NCI-H1436 (cell line): ENCODE results near the gene MRC1.

ENCODE experiments used
- DNase-seq: peaks from one replicate; lab custom pipeline; 2025; lab: John Stamatoyannopoulos, UW

The MRC1 gene

DNA sequence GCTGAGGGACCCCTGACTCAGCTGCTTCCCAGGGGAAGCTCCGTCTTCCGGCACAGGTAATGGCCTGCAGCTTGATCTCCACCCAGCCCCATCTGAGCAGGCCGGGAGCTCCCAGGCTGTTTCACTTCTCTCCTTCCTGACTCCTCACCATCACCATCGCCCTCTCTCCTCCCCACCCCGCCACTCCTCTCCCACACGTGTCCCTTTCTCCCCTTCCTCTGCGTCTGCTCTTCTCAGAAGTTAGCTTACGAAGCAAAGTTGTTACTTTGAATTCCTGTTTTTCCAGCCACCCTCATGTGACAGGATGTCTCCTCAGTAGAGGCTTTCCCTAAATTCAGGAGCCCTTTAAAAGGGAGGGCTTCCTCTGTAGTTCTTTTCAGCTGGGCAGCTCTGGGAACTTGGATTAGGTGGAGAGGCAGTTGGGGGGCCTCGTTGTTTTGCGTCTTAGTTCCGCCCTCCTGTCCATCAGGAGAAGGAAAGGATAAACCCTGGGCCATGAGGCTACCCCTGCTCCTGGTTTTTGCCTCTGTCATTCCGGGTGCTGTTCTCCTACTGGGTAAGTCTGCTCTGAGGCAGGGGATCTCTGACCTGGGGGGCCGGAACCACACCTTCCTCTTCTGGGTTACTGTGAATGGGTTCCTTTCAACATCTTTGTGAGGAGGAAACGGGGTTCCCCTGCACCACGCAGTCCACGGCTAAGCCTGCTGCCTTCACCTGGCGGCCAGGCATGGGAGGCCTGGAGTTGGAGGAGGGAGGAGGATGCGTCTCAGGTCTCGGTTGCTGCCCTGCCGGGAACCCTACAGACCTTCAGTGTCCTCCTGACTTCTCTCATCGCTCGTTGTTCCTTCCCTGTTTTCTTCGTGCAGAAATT is at the start of gene MRC1:
Gene MRC1 (plus strand): TSS at position 378 of the 871 bp plus-strand sequence. CDS start 118 bp downstream, at position 496.
- DNase-seq = no peak

DNA sequence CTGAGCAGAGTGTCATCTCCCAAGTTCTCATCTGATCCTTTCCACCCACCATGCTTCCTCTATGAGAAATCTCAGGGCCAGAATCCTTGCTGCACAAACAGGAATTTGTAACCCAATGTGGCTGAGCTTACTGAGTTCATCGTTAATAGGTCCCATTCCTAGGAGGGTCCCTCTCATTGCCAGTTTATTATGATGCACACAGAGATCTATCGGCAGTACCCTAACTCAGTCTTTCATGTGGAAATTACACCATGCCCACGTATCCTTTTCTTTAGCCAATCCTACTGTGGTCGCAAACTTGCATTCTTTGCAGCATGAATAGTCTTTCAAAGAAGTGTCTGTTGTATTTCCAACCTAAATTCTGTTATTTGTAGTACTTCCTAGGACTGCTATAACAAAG is 45.0 kb upstream of the MRC1 start:
- no peak for DNase-seq

DNA sequence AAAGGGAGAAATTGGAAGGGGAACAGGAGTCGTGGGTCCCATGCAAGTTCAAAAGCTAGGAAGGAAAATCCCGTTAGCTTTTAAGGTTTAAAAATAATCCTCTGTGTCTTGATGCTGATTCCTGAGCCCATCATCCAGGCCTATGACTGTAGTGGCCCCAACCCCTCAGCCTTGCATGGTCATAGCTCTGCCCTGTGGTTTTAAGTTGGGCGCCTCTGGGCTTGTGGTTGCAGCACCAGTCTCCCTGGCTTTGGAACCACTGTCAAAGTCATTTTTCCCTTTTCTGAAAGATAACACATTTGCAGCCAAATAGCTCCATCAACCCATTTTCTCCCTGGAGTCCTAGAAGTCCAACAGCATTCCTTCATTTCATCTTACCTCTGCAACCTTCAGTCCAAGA is 43.5 kb upstream of the MRC1 start:
- no peak for DNase-seq

DNA sequence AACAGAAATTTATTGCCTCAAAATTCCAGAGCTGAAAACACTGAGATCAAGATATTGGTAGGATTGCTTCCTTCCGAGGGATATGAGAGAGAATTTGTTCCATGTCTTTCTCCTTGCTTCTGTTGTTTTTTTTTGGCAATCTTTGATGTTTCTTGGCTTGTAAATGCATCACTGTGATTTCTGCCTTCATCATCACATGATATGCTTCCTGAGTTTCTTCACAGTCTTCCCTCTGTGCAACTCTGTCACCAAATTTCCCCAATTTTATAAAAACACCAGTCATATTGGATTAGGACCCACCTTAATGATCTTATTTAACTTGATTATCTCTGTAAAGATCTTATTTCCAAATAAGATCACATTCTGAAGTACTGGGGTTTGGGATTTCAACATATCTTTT is 42.4 kb upstream of the MRC1 start:
- no peak for DNase-seq

DNA sequence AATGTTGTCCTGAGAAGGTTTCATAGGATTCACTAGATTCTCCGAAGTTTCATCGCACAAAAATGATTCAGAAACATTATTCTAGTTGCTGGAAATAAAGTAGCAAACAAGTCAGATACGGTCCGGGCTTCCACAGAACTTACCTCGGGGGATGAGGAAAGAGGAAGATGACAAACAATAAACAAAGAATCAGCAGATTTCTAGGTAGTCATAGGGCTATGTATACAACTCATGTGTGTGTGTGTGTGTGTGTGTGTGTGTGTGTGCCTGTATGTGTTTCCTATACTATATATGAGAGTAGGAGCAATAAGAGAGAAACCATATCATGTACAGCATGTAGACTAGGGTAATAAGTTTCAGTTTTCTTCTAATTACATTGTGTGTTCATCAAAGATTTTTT is 40.7 kb upstream of the MRC1 start:
- DNase-seq = no peak

DNA sequence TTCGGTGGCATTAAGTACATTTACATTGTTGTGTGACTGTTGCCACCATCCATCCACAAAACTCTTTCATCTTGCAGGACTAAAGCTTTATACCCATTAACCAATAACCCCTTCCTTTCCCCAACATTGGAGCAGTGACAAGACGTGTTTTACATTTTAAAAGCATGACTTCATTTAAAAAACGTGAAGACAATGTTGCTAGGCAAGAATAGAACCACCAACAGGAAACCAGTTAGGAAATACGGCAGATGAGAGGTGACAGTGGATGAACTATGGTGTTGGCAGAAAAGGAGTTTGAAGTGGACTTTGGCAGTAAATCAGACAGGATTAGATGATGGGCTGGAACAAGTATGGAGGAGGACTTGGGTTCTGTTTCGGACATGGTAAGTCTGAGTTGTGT is 40.2 kb upstream of the MRC1 start:
- no peak for DNase-seq

DNA sequence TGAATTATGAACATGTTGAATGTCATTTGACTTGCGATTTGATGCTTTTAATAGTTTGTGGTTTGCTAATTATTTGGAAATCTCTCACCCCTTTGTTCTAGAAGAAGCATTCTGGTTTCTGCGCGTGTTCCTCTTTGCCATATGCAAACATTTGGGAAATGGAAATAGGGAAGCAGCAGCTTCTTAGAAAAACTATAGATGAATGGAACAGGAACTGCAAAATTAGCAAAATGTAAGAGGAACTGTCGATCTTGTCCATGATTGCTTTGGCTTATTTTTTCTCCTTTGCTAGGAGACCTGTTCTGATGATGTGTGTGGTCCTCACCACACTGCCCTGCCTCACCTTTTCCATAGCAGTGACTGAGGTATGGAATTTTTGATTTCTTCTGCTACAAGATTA is 38.1 kb upstream of the MRC1 start:
- DNase-seq = no peak

DNA sequence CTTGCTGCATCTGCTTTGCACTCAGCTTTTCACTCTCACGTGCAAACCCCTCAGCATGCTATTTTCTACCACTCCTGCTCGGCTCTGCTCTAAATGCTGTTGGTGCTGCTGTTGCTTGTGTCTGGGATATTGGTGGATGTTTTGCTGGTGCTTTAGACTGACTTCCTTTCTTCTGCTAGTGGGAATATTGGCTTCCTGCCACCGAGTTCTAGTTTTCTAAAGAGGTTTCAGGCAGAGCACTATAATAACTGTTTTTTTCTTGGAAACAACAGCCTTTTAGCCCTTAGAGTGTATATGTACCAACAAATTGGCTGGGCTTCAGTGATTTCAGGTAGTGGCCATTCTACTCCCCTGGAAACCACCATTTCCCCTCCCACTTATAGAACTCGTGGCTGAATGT is 29.4 kb upstream of the MRC1 start:
- no peak for DNase-seq

DNA sequence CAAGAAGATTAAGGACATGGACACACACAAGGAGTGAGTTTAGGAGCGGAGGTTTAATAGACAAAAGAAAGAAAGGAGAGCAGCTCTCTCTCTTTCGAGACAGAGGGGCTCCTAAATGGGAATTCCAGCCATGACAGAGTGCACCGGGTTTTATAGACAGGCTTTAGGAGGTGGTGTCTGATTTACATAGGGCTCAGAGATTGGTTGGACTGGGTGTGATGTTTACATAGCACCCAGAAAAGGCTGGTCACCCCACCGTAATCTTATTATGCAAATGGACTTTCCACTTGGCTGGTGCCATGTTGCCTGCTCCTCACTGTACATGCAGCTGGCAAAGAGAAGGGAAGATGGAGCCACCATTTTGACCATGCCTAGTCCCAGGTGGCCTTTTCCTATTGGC is 28.4 kb upstream of the MRC1 start:
- no peak for DNase-seq

DNA sequence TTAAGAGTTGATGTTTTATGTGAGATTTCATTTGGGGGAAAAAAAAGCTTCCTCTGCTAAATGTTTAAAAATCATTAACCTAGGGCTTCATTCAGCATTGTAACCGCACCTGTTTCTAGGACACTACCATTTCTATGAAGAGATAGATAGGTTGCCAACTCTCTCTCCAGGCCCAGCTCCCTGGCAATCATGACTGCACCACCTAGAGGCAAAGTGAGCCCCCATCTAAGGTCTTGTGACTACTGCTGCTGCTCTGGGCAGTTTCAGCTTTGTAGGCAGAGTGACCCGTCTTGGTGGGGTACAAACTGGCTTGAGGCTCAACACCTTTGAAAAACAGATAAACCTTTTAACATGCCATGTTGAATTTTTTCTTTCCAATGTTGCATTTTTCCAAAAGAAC is 27.3 kb upstream of the MRC1 start:
- DNase-seq = no peak

DNA sequence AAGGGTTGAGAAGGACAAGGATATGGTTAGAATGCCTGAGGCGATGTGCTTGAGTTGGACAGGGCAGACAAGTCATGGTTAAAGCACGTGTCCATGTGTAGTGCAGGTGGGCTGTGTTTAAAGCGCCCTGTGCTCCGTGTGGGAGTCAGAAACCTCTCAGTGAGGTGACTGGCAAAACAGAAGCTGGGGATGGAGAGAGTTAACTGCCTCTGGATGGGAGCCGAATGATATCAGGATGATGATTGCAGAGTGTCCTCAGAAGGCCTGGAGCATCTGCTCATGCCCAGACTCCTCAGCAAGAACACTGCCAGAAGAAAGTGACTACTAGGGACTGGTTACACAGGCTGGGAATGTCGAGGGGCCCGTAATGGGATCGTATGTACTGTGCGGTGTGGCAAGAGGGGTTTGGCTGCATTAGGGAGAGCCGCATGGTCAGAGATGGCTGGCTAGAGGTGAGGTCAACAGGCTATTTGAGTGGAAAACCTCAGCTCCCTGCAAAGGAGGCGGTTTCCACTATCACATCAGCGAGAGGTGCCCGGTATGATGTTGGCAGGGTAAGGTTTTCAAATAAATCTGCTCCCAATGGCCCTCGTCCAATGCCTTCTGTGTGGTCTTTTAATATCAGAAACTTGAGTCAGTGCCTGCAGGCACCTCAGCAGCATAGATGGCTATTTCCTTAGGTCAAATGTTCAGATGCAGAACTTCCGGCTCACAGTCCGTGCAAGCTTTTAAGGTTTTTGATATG is 26.1 kb upstream of the MRC1 start:
- DNase-seq = no peak

DNA sequence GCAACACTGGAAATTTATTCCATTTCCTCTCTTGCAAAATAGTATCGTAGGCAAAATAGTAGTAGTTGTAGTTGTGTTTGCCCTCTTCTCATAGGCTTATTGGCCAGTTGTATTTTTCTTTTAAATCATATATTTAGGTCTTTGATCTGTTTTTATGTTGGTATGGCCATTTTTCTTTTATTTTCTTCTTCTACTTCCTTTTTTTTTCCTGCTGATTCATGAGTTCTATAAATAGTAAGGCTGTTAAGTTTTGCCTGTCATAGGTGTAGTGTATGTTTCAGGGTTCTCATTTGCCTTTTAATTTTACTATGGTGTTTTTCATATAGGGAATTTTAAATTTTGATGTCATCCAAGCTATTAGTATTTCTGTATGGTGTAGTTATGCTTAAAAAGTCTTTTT is 25.4 kb upstream of the MRC1 start:
- no peak for DNase-seq

DNA sequence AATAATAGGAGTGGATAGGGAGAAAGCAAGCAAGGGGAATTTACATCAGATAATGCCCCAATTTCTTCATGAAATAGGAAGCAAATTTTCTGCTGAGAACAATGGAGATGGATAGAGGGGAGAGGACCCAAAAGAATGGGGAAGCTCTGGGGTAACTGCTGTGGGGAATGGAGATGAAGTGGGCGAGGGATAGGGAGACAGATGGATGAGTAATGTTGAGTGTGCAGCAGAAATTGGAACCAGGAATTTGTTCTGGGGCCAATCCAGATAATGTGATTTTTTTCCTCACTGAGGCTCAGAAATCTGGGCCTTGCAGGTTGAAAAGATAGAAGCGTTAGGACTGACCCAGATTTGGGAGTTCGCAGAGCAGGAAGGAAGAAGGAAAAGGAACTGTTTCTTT is 24.5 kb upstream of the MRC1 start:
- no peak for DNase-seq

DNA sequence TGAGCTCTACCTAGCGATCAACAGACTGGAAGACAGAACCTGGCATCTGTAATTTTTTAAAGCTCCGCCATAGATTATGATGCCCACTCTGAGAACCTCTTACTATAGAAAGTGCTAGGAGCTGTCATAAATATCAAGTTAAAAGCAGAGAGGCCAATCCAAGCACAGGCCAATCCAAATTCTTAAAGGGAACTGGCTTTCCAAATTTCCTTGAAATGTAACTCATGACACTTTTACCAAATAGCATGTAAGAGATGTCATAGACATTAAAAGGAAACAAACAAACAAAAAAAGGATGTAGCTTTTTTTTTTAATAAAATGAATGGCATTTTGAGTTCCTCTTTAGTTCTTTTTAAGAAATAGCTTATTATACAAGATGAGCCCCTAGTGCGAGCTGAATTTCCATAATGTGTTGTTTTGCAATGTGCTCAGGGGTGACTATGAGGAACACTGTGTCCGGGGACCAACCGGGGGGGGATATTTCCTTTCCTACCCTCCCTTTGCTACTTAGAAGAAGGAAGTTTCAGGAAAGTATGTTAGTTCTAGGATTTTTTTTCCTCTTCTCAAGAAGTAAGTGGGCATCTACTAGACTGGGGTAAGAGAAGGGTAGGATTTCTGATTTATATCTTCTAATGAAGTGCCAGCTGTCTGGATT is 23.7 kb upstream of the MRC1 start:
- no peak for DNase-seq

DNA sequence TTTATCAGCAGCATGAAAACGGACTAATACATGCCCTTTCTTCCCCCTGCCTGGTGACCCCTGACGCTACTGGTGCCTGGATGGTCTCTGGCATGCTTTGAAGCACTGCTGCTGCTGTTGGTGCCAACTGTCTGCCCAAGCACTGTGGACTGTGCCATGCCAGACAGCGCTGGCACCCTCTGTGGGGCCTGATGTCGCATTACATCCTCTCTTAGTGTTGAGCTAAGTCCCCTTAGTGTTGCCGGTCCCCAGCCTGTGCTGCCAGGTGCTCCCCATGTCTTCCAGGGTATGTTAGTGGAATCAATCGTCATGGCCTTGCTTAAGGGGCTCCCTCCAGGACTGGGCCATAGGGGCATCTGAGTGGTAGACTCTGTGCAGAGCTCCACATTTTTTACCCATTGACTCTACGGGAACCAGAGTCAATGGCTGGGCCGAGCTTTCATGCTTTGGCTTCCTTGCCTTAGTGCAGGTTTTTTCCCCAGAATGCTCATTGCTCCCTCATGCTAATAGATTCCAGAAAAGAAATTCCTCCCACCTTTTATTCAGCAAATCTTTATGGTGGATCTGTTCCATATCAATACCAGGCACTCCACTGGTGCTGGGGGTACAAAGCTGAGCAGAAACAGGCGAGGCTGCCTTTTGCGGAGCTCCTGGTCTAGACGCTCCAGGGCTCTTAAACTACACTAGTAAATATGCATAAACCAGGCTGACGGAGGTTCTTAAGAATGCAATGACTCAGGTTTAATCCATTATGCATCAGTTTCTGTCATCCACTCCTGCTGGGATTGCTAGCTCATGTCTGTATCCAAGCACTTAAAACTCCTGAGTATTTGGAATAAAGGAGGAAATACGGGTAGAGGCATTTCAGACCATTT is 21.8 kb upstream of the MRC1 start:
- no peak for DNase-seq

DNA sequence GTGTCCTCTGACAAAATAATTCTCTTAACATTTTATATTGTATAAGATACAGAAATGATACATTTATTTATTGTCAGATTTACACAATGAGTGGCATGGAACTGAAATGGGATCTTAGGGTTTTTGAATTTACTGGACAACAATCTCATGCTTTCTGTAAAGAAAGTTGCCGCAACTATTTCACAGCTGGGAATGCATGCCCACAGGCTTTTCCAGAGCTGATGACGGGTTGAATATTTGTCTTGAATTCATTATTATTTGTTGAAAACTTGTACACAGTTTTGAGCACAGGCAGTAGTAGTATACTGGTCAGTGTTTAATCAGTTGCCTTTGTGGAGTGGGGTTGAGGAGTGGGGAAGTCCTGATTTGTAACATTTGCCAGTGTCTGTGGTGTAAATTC is 20.5 kb upstream of the MRC1 start:
- no peak for DNase-seq

DNA sequence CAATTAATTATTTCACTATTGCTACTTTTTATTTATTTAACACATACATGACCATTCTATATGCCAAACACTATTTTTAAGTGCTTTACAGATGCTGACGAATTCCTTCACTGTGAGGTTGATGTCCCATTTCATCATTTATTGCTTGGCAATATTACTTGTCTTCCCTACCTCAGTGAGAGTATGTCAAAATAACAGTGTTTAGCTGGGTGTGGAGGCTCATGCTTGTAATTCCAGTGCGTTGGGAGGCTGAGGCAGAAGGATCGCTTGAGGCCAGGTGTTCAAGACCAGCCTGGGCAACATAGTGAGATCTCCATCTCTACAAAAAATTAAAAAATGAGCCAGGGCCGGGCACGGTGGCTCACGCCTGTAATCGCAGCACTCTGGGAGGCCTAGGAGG is 19.8 kb upstream of the MRC1 start:
- no peak for DNase-seq

DNA sequence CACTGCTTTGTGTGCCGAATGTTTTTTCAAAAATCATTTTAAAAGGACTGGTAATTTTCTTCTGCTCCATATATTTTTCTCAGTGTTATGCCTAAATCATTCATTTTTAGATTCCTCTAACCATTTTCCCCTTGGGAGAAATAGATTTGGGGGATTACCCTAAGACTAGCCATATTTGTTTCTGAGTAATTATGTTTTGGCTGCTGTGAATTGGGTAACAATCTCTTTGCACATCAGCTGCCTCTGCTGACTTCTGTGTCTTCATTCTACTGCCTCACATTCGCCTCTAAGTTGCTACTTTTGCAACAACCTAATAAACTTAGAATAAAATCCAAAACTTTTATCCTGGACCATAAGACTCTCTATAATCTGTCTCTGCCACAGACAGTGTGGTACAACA is 18.5 kb upstream of the MRC1 start:
- no peak for DNase-seq

DNA sequence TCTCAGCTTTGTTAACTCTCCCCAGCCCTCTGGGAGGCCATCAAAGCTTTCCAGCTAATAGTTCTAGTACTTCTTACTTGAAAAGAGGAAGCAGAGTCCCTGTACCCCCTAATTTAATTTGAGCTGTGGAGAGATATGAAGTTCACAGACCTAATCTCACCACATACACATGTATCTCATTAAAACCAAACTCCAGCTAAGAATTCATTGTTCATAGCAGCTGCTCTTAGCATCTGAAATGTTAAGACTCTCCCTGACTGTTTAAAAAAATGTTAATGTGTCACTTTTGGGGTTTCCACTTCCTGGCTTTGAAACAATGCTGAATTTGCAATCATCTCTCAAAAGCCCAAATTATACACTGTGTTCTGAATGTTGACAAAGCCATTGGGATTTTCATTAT is 16.2 kb upstream of the MRC1 start:
- no peak for DNase-seq

DNA sequence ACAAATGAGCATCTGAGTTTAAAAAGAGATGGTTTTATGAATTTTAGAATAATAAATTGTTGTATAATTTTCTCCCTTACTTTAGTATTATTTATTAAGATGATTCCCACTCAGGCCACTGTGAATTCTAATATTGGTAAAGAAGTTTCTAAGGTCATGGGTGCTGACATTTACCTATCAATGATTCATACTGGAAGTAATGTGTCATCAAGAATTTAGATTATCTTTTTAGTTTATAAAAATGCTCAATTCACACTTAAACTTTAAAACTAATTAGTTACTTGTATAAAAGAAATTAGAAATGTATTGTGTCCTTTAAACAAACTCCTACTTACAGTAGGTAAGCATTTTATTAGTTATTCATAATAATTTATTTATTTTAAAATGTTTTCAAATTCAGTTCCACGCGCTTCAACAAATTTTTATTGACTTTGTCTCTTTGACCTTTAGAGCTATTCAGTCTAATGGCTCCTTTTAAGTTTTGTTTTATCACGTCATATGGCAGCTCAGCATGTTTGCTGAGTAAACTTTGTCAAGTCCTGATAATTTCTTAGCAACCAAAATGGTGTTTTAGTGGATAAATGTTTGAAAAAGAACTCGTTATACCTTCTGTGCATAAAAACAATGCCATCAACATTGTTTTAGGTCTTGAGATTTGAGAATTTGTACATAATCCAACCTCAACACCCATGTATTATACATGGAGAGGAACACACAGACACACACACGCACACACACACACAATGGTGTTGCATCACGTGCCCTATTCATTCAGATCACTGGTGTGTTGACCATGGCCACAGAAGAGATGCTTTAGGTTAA is 15.1 kb upstream of the MRC1 start:
- DNase-seq = no peak

DNA sequence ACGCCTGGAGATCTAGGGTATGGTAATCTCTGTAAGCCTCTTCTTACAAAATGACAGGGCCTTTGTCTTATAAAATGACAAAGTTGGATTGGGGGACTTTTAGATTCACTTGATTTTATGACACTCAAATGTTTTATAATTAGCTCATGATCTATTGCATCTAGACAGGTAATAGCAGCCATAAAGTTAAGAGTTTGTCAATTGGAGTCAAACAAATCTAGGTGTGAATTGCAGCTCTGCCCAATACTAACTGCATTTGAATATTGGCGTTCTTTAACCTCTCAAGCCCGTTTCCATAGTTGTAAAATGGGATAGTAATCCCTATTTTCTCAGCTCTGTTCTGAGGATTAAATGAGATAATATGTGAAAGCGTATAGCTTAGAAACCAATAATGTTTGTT is 14.1 kb upstream of the MRC1 start:
- DNase-seq = no peak
